Smooth muscle cell (in vitro differentiated cells): ENCODE measurements around the gene LHPP. TPM values are rescaled to one million over a fixed set of nuclear protein-coding genes. Genes with fewer than 3 reads are reported as not detected.

Source experiments
- DNase-seq: peaks from one replicate; lab custom pipeline; 2025; ENCODE audit not compliant: unreplicated experiment; lab: John Stamatoyannopoulos, UW
- H2AFZ ChIP-seq: fragments of 200-600 bp; sonication (generic); 2 replicates; pipeline ENCODE4 v1.6.0; 2016; ENCODE audit warnings: antibody characterized with exemption, low read depth, mild to moderate bottlenecking
- H3F3A ChIP-seq: fragments of 200-600 bp; sonication (generic); 2 replicates; pipeline ENCODE4 v1.6.0; 2017; ENCODE audit warnings: antibody characterized with exemption, low read depth
- H3K27ac ChIP-seq: fragments of 200-600 bp; sonication (generic); 2 replicates; pipeline ENCODE4 v1.5.1; 2016; ENCODE audit warnings: low read depth, mild to moderate bottlenecking
- H3K27me3 ChIP-seq: fragments of 200-600 bp; sonication (generic); 2 replicates; pipeline ENCODE4 v1.6.1; 2016; ENCODE audit warnings: low read depth, mild to moderate bottlenecking
- H3K36me3 ChIP-seq: fragments of 200-600 bp; sonication (generic); 2 replicates; pipeline ENCODE4 v1.5.1; 2016; ENCODE audit warnings: low read depth
- H3K4me1 ChIP-seq: fragments of 200-600 bp; sonication (generic); 2 replicates; pipeline ENCODE4 v1.5.1; 2016; ENCODE audit warnings: low read depth
- H3K4me2 ChIP-seq: fragments of 200-600 bp; sonication (generic); 2 replicates; pipeline ENCODE4 v1.6.0; 2016; ENCODE audit warnings: mild to moderate bottlenecking
- H3K4me3 ChIP-seq: fragments of 200-600 bp; sonication (generic); 2 replicates; pipeline ENCODE4 v1.5.1; 2016; ENCODE audit warnings: mild to moderate bottlenecking
- H3K79me2 ChIP-seq: fragments of 200-600 bp; sonication (generic); 2 replicates; pipeline ENCODE4 v1.6.0; 2016; ENCODE audit warnings: low read depth, mild to moderate bottlenecking
- H3K9ac ChIP-seq: fragments of 200-600 bp; sonication (generic); 2 replicates; pipeline ENCODE4 v1.6.0; 2016; ENCODE audit warnings: low read depth
- H3K9me3 ChIP-seq: fragments of 200-600 bp; sonication (generic); replicated peaks from 2 replicates; pipeline ENCODE4 v1.5.1; 2016; ENCODE audit warnings: low read depth
- H4K20me1 ChIP-seq: fragments of 200-600 bp; sonication (generic); 2 replicates; pipeline ENCODE4 v1.6.0; 2016; ENCODE audit warnings: low read depth
- CTCF ChIP-seq: fragments of 200-600 bp; sonication (generic); IDR thresholded peaks from 2 replicates; pipeline ENCODE4 v1.5.1; 2017; ENCODE audit warnings: borderline replicate concordance, mild to moderate bottlenecking, antibody characterized with exemption; ENCODE audit not compliant: insufficient read depth, poor library complexity, severe bottlenecking
- WGBS: methylation state at CpG from one replicate; pipeline ENCODE4 v1.1.7; 2016; ENCODE audit warnings: low lambda C conversion rate; 5-methylcytosine and 5-hydroxymethylcytosine counted together
- polyA plus RNA-seq: library from polyadenylated mRNA; unstranded; fragments of >200 nt; fragmentation: Nextera tagmentation; extraction: Ambion mirVana; gene quantifications from 2 replicates; pipeline ENCODE4 v1.2.1, GENCODE V29; 2016
- total RNA-seq: library from RNA; depleted of rRNA; stranded (reverse); fragments of >200 nt; gene quantifications from 2 replicates; pipeline ENCODE4 v1.2.3, GENCODE V29; 2014

LHPP gene
- total and polyA plus RNA-seq, 2 experiments from 2014 or later: 7.6 to 14.0 TPM

GRCh38 chr10:124602121-124602561 is 140.5 kb downstream of the LHPP start:
- H3F3A ChIP-seq: no peaks in the 10 kb centered on the region
- 83% methylated on average over 12 of the region's 12 CpGs for WGBS
- no peak overlapping the region for H3K4me2 ChIP-seq

GRCh38 chr10:124602646-124603365 is 141.2 kb downstream of the LHPP start:
- H4K20me1 ChIP-seq: no peaks in the 10 kb centered on the region
- H3K27ac ChIP-seq: no peak overlapping the region
- H3K9me3 ChIP-seq: no peaks in the 10 kb centered on the region
- DNase-seq: no peak
- H3K4me2 ChIP-seq: no peak overlapping the region
- WGBS: 93% methylated on average over 12 of the region's 12 CpGs
- H3F3A ChIP-seq: no peaks in the 10 kb centered on the region
- H2AFZ ChIP-seq: no peak overlapping the region
- TF ChIP-seq CTCF: no peak
- no peak overlapping the region for H3K4me3 ChIP-seq
- H3K4me1 ChIP-seq: no peaks in the 10 kb centered on the region
- no peaks in the 10 kb centered on the region for H3K79me2 ChIP-seq
- H3K9ac ChIP-seq: no peak overlapping the region
- no peaks in the 10 kb centered on the region for H3K36me3 ChIP-seq
- no peaks in the 10 kb centered on the region for H3K27me3 ChIP-seq

More at GRCh38 chr10:124602121-124602561, 140.5 kb downstream of the LHPP start:
- Histone ChIP-seq H3K79me2 (no peaks in the 10 kb centered on the region), H3K27ac (no peak overlapping the region), H3K27me3 (no peaks in the 10 kb centered on the region), H3K4me3 (no peak overlapping the region), H3K9me3 (no peaks in the 10 kb centered on the region), H3K36me3 (no peaks in the 10 kb centered on the region), H3K4me1 (no peaks in the 10 kb centered on the region), H4K20me1 (no peaks in the 10 kb centered on the region), H2AFZ (no peak overlapping the region), H3K9ac (no peak overlapping the region)
- DNase-seq: no peak
- no peak for TF ChIP-seq CTCF

- Histone ChIP-seq H3K9me3 (no peaks in the 10 kb centered on the region), H3K9ac (no peak overlapping the region), H3K4me1 (no peaks in the 10 kb centered on the region), H3K4me3 (no peak overlapping the region), H3K27me3 (no peaks in the 10 kb centered on the region), H4K20me1 (no peaks in the 10 kb centered on the region), H3K4me2 (no peak overlapping the region), H2AFZ (no peak overlapping the region), H3K79me2 (no peaks in the 10 kb centered on the region), H3F3A (no peaks in the 10 kb centered on the region), H3K36me3 (no peaks in the 10 kb centered on the region), H3K27ac (no peak overlapping the region)
- no peak for DNase-seq
- WGBS: 93% methylated on average over 16 of the region's 18 CpGs
- no peak for TF ChIP-seq CTCF
Observed at GRCh38 chr10:124603376-124604213, 142.0 kb downstream of the LHPP start.
